HL-60/S4 treated with phorbol 12-myristate 13-acetate at 8.2 ng/mL for 4 days and 3 days (cell line): ENCODE results near the gene HMCN2.

Source experiments
- in situ Hi-C: fragments of 300-500 bp; cut with MboI; formaldehyde crosslinking; loops from 2 replicates; pipeline ENCODE4 v1.15.0; 2022; ENCODE audit warnings: low sequenced_read_pairs

HMCN2 gene, protein sequence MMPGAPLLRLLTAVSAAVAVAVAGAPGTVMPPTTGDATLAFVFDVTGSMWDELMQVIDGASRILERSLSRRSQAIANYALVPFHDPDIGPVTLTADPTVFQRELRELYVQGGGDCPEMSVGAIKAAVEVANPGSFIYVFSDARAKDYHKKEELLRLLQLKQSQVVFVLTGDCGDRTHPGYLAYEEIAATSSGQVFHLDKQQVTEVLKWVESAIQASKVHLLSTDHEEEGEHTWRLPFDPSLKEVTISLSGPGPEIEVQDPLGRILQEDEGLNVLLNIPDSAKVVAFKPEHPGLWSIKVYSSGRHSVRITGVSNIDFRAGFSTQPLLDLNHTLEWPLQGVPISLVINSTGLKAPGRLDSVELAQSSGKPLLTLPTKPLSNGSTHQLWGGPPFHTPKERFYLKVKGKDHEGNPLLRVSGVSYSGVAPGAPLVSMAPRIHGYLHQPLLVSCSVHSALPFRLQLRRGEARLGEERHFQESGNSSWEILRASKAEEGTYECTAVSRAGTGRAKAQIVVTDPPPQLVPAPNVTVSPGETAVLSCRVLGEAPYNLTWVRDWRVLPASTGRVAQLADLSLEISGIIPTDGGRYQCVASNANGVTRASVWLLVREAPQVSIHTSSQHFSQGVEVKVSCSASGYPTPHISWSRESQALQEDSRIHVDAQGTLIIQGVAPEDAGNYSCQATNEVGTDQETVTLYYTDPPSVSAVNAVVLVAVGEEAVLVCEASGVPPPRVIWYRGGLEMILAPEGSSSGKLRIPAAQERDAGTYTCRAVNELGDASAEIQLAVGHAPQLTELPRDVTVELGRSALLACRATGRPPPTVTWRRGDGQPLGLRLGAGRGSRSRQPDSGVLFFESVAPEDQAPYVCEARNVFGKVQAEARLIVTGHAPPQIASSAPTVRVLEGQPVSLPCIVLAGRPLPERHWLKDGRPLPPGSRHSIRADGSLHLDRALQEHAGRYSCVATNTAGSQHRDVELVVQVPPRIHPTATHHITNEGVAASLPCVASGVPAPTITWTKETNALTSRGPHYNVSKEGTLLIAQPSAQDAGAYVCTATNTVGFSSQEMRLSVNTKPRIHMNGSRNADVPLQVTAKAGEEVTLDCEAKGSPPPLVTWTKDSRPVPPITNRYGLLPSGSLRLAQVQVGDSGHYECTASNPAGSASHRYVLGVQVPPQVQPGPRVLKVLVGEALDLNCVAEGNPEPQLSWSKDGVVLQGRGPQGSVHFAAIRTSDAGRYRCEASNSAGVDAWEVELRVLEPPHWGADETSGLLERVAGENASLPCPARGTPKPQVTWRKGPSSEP (N-terminal part only)

GRCh38 chr9:130265431-130266235 is at the start of gene HMCN2:
HMCN2 (plus strand) TSS chr9:130265760; CDS start chr9:130265879, 119 bp downstream.
- in situ Hi-C loops = no loop called here

GRCh38 chr9:130217838-130218237 is 47.7 kb upstream of the HMCN2 start:
- in situ Hi-C loops = no loop called here

DNA sequence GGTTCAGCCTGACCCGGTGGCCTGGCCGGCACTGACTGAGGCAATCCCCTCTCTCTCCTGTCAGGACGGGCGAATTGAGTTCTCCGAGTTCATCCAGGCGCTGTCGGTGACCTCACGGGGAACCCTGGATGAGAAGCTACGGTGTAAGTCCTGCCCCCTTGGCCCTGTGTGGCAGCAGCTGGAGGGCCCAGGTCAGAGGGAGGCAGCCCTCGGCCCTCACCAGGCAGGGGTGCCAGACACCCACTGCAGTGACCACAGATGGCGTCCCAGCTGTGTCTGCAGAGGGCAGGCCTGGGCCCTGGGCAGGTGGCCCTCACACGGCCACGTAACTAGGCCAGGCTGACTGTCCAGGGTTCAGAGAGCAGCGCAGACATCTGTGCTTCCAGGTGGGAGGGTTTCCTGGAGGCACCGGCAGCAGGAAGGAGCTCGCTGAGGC is 45.9 kb upstream of the HMCN2 start:
- in situ Hi-C loops = no loop called here

DNA sequence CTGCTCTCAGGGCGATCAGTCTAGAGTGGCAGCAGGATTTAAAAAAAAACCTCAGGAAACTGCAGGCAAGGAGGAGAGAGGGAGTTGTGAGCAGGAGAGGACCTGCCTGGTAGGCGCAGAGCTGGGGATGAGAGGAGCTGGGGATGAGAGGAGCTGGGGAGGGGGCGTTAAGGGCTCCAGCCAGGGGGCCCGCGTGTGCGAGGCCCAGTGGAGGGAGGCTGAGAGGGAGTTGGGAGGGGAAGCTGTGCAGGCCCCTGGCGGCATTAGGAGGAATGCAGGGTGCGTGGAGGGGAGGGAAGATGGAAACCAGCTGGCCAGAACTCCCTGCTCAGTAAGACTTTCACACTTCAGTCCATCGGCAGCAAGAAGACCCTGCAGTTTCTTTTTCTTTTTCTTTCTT is 45.2 kb upstream of the HMCN2 start:
- in situ Hi-C loops = no loop called here

- in situ Hi-C loops = no loop called here
Measured at GRCh38 chr9:130222833-130223232, 42.7 kb upstream of the HMCN2 start.

DNA sequence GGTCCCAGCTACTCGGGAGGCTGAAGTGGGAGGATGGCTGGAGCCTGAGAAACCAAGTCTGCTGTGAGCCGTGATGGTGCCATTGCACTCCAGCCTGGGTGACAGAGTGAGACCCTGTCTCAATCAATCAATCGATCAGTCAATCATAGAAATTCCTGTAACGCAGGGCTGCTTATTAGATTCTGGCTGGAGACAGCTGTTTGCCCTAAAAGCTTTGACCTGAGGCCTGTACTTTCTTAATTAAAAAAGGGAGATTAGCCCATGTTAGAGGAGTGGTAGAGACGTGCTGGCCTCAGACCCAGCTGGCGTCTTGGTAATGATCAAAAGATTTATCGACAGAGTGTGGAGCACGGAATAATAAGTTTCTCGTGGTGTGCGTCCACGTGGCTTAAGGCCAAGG is 40.5 kb upstream of the HMCN2 start:
- in situ Hi-C loops = no loop called here

DNA sequence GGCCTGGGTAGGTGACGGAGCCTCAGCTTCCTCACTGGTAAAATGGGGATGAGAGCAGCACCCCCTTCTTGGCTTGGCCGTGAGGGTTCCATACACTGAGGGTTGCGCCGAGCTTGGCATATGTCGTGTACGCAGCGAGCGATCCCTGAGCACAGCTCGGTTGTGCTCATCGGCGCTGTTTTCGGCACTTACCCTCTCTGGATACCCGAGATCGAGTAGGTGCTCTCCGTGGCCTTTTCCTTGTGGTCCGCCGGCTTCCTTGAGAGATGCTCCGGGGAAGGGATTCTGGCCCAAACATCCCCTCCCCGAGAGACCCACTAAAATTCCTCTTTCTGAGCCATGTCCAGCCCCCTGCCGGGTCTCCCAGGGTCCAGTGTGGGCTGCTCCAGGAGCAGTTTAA is 40.0 kb upstream of the HMCN2 start:
- in situ Hi-C loops = no loop called here

GRCh38 chr9:130226112-130226511 is 39.4 kb upstream of the HMCN2 start:
- in situ Hi-C loops = no loop called here

- in situ Hi-C loops = no loop called here
Measured at GRCh38 chr9:130227833-130228232, 37.7 kb upstream of the HMCN2 start.

GRCh38 chr9:130229759-130230158 is 35.8 kb upstream of the HMCN2 start:
- in situ Hi-C loops = no loop called here

- in situ Hi-C loops = no loop called here
Measured at GRCh38 chr9:130230631-130231030, 34.9 kb upstream of the HMCN2 start.

GRCh38 chr9:130232899-130233586 is 32.5 kb upstream of the HMCN2 start:
- in situ Hi-C loops = no loop called here

- in situ Hi-C loops = no loop called here
Measured at GRCh38 chr9:130233587-130233945, 32.0 kb upstream of the HMCN2 start.

DNA sequence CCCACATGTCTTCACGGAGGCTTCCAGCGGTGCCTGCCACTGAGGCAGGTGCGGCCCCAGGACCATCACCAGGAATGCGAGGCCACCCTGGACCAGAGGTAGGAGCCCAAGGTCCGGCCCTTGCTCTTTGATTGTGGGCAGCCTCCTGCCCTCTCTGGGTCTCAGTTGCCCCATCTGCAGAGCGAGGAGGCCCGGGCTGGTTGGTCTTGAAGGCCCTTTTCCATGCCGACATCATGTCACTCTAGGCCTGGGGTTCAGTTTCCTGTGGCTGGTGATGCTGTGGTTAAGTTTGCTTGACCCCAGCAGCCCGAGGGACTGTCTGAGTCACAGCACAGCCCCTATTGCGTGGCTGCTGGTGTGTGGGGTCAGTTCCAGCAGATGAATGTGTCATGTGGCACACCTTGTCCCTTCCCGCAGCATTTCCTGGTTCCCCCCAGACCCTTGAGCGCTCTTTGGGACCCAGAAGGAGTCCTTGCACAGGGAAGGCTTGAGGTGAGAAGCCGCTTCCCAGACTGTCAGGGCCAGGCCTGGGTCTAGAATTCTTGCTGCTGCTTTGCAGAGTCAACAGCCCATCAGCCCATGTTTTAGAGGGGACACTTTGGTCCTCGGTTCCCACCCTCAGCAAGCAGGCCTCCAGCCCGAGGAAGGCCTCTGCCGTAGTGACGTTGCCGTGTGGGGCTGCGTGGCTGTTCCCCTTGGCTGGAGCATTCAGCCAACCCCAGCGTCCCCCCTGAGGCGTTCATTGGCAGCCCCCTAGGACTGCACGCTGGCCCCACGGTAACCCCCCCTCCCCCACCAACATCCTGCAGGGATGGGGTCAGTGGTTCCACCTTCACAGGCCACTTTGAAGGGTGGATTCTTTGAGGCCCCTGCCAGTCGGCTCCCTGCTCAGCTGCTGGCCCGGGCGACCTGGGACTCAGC is 31.0 kb upstream of the HMCN2 start:
- in situ Hi-C loops = loop anchor here (5.0 kb wide), 1 partner anchor 122 kb away; no protein-coding TSS in a partner anchor

DNA sequence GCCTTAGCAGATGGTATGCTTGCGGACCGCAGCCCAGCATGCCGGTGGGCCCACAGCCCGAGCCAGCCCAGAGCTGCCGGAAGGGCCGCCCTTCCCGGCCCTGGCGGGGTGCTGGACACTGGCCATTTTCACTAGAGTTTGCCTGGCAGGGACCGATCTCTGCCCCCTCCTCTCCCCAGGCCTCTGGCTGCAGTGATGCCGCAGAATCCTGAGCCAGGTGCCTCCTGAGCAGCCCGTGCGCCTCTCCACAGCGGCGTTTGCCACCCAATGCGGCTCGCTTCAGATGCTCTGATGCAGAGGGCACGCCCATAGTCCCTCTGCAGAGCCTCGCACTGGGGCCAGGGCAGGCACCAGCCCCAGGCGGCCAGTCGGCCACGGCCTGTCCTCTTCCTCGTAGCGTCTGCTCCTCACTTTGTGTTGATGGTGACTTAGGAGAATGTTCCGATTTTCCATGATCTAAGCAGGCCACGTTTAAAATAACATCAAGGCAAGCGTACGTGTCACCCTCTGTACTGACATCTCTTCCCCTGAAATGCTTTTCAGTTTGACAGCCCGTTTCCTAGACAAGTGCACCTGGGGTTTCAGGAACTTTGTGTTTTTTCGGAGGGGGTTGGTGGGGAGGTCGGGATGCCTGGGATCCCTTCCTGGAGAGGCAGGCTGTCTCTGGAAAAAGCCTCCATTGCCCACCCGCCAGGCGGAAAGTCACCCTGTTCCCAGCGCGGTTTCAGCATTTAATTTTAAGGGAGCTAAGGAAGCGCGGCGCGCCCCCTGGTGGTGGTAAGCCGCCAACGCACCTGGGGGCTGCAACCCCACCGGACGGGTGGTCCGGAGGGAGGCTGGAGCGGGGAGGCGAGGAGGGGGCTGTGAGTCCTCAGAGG is 29.8 kb upstream of the HMCN2 start:
- in situ Hi-C loops = loop anchor here (5.0 kb wide), 1 partner anchor 123 kb away; no protein-coding TSS in a partner anchor

- in situ Hi-C loops = loop anchor here (5.0 kb wide), 1 partner anchor 124 kb away; no protein-coding TSS in a partner anchor
Measured at GRCh38 chr9:130236436-130236985, 29.0 kb upstream of the HMCN2 start.

DNA sequence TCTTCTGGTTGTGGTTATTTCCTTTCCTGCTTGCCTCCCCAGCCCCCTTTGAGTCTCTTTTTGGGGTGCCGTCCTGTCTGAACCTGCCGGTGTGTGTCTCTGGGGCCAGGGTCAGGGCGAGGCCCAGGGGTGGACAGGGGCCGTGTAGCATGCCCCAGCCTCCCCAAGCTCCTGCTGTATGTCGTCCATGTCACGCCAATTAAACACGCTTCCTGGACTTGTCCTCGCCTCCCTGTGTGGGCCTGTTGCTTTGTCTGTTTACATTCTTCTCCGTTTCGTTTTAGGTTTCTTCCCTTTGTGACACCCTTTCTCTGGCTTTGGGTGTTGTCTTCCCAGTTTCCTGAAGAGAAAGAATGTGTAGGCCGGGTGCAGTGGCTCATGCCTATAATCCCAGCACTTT is 28.5 kb upstream of the HMCN2 start:
- in situ Hi-C loops = loop anchor here (5.0 kb wide), 1 partner anchor 125 kb away; no protein-coding TSS in a partner anchor
